Thyroid gland (tissue), 4 donors: ENCODE results near the gene MRTFB.

Experiments used
- POLR2A ChIP-seq, 2 donors: fragments of 450-650 bp; IDR thresholded peaks; one replicate each; pipeline ENCODE4 v1.6.1; 2017; ENCODE audit warnings: antibody characterized with exemption in 2 of 2, mild to moderate bottlenecking in 2 of 2, moderate library complexity in 1 of 2
- TF ChIP-seq, protein P1 (sequence below), 6 experiments: fragments of 200-600 bp in 3 of 6; fragments of 450-650 bp in 3 of 6; sonication (generic) in 3 of 6; IDR thresholded peaks; one replicate each; pipeline ENCODE4 v1.5.1; 2016 to 2019; ENCODE audit warnings: antibody characterized with exemption in 6 of 6, mild to moderate bottlenecking in 2 of 6, inconsistent platforms in 1 of 6, moderate library complexity in 1 of 6

DNA sequence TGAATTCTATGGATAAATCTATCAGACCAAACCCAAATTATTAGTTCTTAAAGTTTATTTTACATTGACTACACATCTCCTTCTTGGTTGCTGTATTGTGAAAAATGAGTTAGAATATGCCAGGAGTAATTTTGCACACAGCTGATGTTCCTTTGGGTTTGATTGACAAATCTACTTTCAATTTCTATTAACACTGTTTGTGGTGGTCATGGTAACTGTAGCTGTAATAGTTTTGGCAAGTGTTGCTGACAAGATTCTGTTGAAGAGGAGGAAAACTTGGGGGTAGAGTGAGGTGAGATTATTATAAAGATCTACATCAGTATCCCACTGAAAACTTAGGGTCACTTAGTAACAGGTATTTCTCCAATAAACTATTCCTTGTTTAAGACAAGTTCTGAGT, 30.3 kb downstream of the MRTFB start:
- no peak for TF ChIP-seq POLR2A (IDR thresholded peaks at IDR 0.05)
- TF ChIP-seq, protein P1, sequence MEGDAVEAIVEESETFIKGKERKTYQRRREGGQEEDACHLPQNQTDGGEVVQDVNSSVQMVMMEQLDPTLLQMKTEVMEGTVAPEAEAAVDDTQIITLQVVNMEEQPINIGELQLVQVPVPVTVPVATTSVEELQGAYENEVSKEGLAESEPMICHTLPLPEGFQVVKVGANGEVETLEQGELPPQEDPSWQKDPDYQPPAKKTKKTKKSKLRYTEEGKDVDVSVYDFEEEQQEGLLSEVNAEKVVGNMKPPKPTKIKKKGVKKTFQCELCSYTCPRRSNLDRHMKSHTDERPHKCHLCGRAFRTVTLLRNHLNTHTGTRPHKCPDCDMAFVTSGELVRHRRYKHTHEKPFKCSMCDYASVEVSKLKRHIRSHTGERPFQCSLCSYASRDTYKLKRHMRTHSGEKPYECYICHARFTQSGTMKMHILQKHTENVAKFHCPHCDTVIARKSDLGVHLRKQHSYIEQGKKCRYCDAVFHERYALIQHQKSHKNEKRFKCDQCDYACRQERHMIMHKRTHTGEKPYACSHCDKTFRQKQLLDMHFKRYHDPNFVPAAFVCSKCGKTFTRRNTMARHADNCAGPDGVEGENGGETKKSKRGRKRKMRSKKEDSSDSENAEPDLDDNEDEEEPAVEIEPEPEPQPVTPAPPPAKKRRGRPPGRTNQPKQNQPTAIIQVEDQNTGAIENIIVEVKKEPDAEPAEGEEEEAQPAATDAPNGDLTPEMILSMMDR (IDR thresholded peaks at IDR 0.05): no peak
